CD4-positive, alpha-beta memory T cell (primary cell): Measurements from ENCODE around the gene VENTX. TPM values are rescaled to one million over a fixed set of nuclear protein-coding genes. Genes with fewer than 3 reads are reported as not detected.
A peak's percentile ranks its signal among the peaks of the same experiment; 100 is the strongest.

ENCODE experiments used
- CTCF ChIA-PET: fragments of 350-600 bp; sonication (Branson Sonifier 250); formaldehyde crosslinking; loops from one replicate; lab custom pipeline; 2021; ENCODE audit warnings: inconsistent platforms; ENCODE audit not compliant: partially characterized antibody; lab: Charles Lee
- POLR2A ChIA-PET: fragments of 350-600 bp; sonication (Branson Sonifier 250); formaldehyde crosslinking; loops from one replicate; lab custom pipeline; 2021; ENCODE audit not compliant: partially characterized antibody; lab: Charles Lee
- DNase-seq, 5 donors: peaks; one replicate each; pipeline versions ENCODE4 v3.0.0 to v3.0.0-alpha.2; 2020 to 2022; ENCODE audit warnings: mixed read lengths in 1 of 5
- H3K27ac ChIP-seq: one replicate; pipeline ENCODE4 v1.7.0; 2013; ENCODE audit warnings: low read depth, low read length
- H3K27me3 ChIP-seq: 2 replicates; pipeline ENCODE4 v1.7.0; 2013; ENCODE audit warnings: mild to moderate bottlenecking, low read length, moderate library complexity; ENCODE audit not compliant: insufficient read depth
- H3K36me3 ChIP-seq: 2 replicates; pipeline ENCODE4 v1.7.0; 2013; ENCODE audit warnings: mild to moderate bottlenecking, low read length, moderate library complexity; ENCODE audit not compliant: insufficient read depth
- H3K4me1 ChIP-seq: 2 replicates; pipeline ENCODE4 v1.7.0; 2013; ENCODE audit warnings: mild to moderate bottlenecking, low read length, moderate library complexity; ENCODE audit not compliant: insufficient read depth
- H3K4me3 ChIP-seq, 2 donors: one replicate each; pipeline ENCODE4 v1.7.0; 2013; ENCODE audit warnings: low read length in 2 of 2, mild to moderate bottlenecking in 1 of 2
- H3K9me3 ChIP-seq, 2 donors: one replicate each; pipeline ENCODE4 v1.7.0; 2013; ENCODE audit warnings: low read length in 2 of 2, control low read depth in 1 of 2; ENCODE audit not compliant: control insufficient read depth in 1 of 2
- H3K27ac Mint-ChIP-seq, 7 donors: one replicate each; pipeline ENCODE4 v1.8.0; 2020 to 2021; ENCODE audit warnings: mixed read lengths in 7 of 7, mild to moderate bottlenecking in 6 of 7, inconsistent platforms in 3 of 7, moderate library complexity in 3 of 7
- H3K27me3 Mint-ChIP-seq, 2 donors: one replicate each; pipeline ENCODE4 v1.8.0; 2020 to 2021; ENCODE audit warnings: mixed read lengths in 2 of 2
- H3K36me3 Mint-ChIP-seq, 2 donors: one replicate each; pipeline ENCODE4 v1.8.0; 2020 to 2021; ENCODE audit warnings: mixed read lengths in 2 of 2, inconsistent platforms in 1 of 2, mild to moderate bottlenecking in 1 of 2
- H3K4me1 Mint-ChIP-seq, 4 donors: one replicate each; pipeline ENCODE4 v1.8.0; 2020 to 2021; ENCODE audit warnings: mixed read lengths in 4 of 4, mild to moderate bottlenecking in 1 of 4
- H3K4me3 Mint-ChIP-seq, 8 donors: one replicate each; pipeline ENCODE4 v1.8.0; 2020 to 2021; ENCODE audit warnings: mixed read lengths in 8 of 8, mild to moderate bottlenecking in 7 of 8, moderate library complexity in 6 of 8, inconsistent platforms in 3 of 8
- H3K9me3 Mint-ChIP-seq, 8 donors: one replicate each; pipeline ENCODE4 v1.8.0; 2020 to 2021; ENCODE audit warnings: mixed read lengths in 8 of 8, mild to moderate bottlenecking in 5 of 8, inconsistent platforms in 3 of 8, moderate library complexity in 1 of 8
- intact Hi-C: fragments of 100-400 bp; cut with micrococcal nuclease; formaldehyde crosslinking; loops from one replicate; pipeline ENCODE4 v1.15.1; 2023
- polyA plus RNA-seq, 2 donors: library from polyadenylated mRNA; unstranded; fragments of 300-500 nt; fragmentation: Illumina TruSeq; gene quantifications; one replicate each; pipeline ENCODE4 v1.2.3, GENCODE V29; 2021
- total RNA-seq, 2 experiments: library from RNA; stranded (reverse); gene quantifications; one replicate each; pipeline ENCODE4 v1.2.3, GENCODE V29; 2021

The VENTX gene
- total and polyA plus RNA-seq, 4 experiments from 2014 or later, result not detected

DNA sequence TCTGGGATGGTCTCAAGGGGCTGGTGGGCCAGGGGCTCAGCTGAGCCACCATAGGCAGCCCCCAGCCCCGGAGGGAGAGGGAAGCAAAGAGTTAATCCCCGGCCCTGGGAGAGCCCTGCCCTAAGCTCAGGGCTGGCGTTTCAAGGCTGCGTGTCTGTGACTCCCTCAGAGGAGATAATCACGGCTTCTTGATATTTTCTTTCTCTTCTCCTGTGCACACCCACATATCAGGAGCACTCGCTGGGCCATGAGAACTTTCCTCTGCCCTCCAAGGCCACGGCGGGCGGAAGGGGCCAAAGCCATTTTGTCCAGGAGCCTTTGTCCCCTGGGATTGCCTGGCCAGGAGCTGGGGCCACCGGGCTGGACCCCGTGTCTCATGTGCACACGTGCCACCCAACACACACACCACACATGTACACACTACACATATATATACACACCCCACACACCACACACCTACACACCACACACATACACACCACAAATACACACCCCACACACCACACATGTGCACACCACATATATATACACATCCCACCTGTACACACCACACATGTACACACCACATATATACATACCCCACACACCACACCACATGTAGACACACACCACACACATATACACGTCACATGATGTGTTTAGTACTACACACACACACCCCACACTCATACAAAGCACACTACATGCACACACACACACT is 16.9 kb downstream of the VENTX start:
- H3K4me3 ChIP-seq, result no peak overlapping the region
- H3K27me3 Mint-ChIP-seq, result peaks cover 0 to 4% of the 10 kb centered on the region in 2 donors
- CTCF ChIA-PET, result no interaction called here

DNA sequence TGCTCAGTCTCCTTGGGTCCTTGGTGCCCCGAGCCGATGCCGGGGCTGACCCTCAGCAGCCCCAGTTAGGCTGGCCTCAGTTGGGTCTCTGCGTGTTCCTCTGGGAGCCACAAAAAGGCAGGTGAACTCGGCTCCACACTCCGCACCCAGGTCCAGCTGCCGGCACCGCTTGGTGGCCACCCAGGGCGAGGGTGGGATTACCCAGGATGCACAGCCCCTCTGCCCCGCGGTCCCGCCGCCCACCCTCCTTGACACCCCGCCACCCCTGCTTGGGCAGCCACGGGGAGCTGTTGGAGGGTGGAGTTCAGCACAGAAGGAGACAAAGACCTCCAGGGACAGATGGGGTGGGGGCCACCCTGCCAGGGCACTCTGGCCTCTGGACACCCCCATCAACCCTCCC is 17.7 kb downstream of the VENTX start:
- Histone ChIP-seq H3K27me3 (no peaks in the 10 kb centered on the region), H3K4me3 (no peak overlapping the region), H3K9me3 (no peaks in the 10 kb centered on the region), H3K27ac (no peak overlapping the region), H3K4me1 (peaks cover 34% of the 10 kb centered on the region), H3K36me3 (no peaks in the 10 kb centered on the region)
- POLR2A ChIA-PET, result interaction anchor here (13.2 kb wide), 1 partner anchor 20 kb away, joined by 236 read pairs; the partner anchor contains the start of gene ADAM8
- Mint-ChIP-seq H3K9me3 (no peaks in the 10 kb centered on the region), H3K4me3 (no peak overlapping the region), H3K27me3 (peaks cover 0 to 4% of the 10 kb centered on the region in 2 donors), H3K4me1 (peaks cover 12 to 37% (median 25%) of the 10 kb centered on the region in 4 donors), H3K36me3 (peaks cover 0 to 4% of the 10 kb centered on the region in 2 donors), H3K27ac (no peak overlapping the region)
- intact Hi-C loops, result loop anchor here (10.0 kb wide), 1 partner anchor 1351 kb away; the partner anchor contains the start of gene PPP2R2D
- CTCF ChIA-PET, result no interaction called here
- no peak for DNase-seq

More for the DNA sequence above, 16.9 kb downstream of the VENTX start:
- Mint-ChIP-seq H3K27ac (peak overlapping the region in 4 of 7 donors; percentile 67 to 86 (median 71)), H3K9me3 (no peaks in the 10 kb centered on the region), H3K36me3 (peaks cover 0 to 4% of the 10 kb centered on the region in 2 donors), H3K4me1 (peaks cover 10 to 30% (median 20%) of the 10 kb centered on the region in 4 donors), H3K4me3 (no peak overlapping the region)
- Histone ChIP-seq H3K27me3 (no peaks in the 10 kb centered on the region), H3K4me1 (peaks cover 28% of the 10 kb centered on the region), H3K27ac (no peak overlapping the region), H3K9me3 (no peaks in the 10 kb centered on the region), H3K36me3 (no peaks in the 10 kb centered on the region)
- POLR2A ChIA-PET, result interaction anchor here (13.2 kb wide), 1 partner anchor 21 kb away, joined by 236 read pairs; the partner anchor contains the start of gene ADAM8
- intact Hi-C loops, result loop anchor here (10.0 kb wide), 1 partner anchor 1350 kb away; the partner anchor contains the start of gene PPP2R2D
- DNase-seq, result no peak

DNA sequence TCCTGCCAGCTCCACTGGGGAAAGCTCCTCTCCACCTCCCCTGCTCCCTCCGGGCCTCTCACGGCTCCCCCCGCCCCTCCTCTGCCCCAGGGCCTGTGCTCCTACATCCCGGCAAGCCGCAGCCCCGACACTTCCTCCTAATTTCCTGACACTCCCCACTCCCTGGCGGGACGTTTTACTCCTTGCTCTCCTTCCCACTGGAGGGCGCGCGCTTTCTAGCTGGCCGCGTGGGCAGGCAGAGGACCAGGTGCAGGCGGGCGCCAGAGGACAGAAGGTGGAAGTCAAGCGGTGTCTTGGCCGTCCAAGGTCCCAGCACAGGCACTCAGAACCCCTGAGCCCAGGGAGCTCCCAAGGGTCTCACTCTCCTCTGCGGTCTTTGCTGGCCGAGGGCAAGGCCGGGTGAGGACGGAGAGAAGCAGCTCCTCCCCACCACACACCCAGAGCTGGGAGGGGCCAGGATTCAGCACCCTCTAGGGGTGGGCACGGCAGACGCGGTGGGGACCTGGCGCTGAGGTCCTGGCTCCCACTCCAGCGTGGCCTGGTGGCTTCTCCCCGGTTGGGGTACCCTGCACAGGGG is 19.9 kb downstream of the VENTX start:
- peak in 1 of 5 donors; percentile 43 for DNase-seq
- H3K4me1 Mint-ChIP-seq, result peaks cover 17 to 57% (median 39%) of the 10 kb centered on the region in 4 donors
- Histone ChIP-seq H3K27ac (peak overlapping the region; percentile 72), H3K4me3 (peak overlapping the region in 1 of 2 donors; percentile 34), H3K36me3 (no peaks in the 10 kb centered on the region), H3K27me3 (no peaks in the 10 kb centered on the region), H3K9me3 (no peaks in the 10 kb centered on the region), H3K4me1 (peaks cover 51% of the 10 kb centered on the region)
- peak overlapping the region in 3 of 8 donors; percentile 25 to 61 (median 52) for H3K4me3 Mint-ChIP-seq
- ChIA-PET POLR2A (interaction anchor here (0.7 to 13.2 kb wide), 6 partner anchors 10 to 78 kb away, joined by 3 to 236 read pairs (median 5); partner anchors contain the start of gene ADAM8), CTCF (interaction anchor here (0.7 to 5.6 kb wide), 8 partner anchors 18 to 114 kb away, joined by 4 to 22 read pairs (median 7); no protein-coding TSS in a partner anchor)
- peak overlapping the region; percentile 70 to 93 (median 79) for H3K27ac Mint-ChIP-seq
- intact Hi-C loops, result loop anchor here (10.0 kb wide), 1 partner anchor 1353 kb away; the partner anchor contains the start of gene PPP2R2D
- peaks cover 0 to 4% of the 10 kb centered on the region in 2 donors for H3K27me3 Mint-ChIP-seq
- peaks cover 0 to 5% of the 10 kb centered on the region in 2 donors for H3K36me3 Mint-ChIP-seq
- H3K9me3 Mint-ChIP-seq, result no peaks in the 10 kb centered on the region

DNA sequence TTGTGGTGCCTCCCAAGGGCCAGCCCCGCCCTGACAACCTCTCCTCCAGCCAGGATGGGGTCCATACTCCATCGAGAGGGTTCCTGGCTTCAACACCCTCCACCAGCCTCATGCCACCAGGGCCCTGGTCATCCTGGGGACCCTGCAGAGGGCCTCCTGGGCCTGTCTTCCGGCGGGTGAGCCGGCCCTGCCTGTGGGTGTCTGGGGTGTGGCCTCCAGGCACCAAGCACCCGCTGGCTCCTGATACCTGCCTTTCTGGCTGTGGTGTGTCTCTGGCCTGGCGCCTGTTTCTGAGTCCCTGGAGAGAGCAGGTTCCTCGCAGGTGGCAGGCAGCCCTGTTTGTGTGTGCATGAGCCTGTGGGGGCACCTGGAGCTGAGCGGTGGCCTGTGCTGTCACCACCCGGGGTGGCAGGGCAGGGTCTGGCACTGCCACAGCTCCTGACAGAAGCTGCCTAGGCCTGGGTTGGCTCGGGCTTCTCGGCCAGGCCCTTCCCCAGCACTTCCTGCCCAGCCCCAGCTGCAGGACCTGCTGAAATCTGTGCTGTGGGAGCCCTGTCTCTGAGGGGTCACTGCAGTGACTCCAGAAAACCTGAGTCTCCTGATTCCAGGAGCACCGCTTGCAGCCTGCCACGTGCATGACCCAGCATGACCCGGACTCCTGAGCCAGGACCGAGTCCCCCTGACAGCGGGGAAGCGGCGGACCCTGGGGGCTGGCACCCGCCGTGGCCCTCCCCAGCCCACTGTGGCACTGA is 20.6 kb downstream of the VENTX start:
- no peaks in the 10 kb centered on the region for H3K9me3 Mint-ChIP-seq
- POLR2A ChIA-PET, result interaction anchor here (0.8 to 13.2 kb wide), 8 partner anchors 9 to 115 kb away, joined by 3 to 236 read pairs (median 5); partner anchors contain the start of genes ADAM8 and ECHS1
- intact Hi-C loops, result loop anchor here (10.0 kb wide), 1 partner anchor 1353 kb away; the partner anchor contains the start of gene PPP2R2D
- CTCF ChIA-PET, result interaction anchor here (0.7 to 5.6 kb wide), 10 partner anchors 18 to 115 kb away, joined by 3 to 22 read pairs (median 6); no protein-coding TSS in a partner anchor
- peaks cover 0 to 4% of the 10 kb centered on the region in 2 donors for H3K27me3 Mint-ChIP-seq
- Histone ChIP-seq H3K9me3 (no peaks in the 10 kb centered on the region), H3K27me3 (no peaks in the 10 kb centered on the region), H3K36me3 (no peaks in the 10 kb centered on the region), H3K27ac (peak overlapping the region; percentile 72), H3K4me1 (peaks cover 57% of the 10 kb centered on the region), H3K4me3 (peak overlapping the region in 1 of 2 donors; percentile 34)
- DNase-seq, result peak in 4 of 5 donors; percentile 34 to 65 (median 40)
- H3K36me3 Mint-ChIP-seq, result peaks cover 0 to 5% of the 10 kb centered on the region in 2 donors
- peak overlapping the region in 5 of 8 donors; percentile 13 to 54 (median 51) for H3K4me3 Mint-ChIP-seq
- H3K4me1 Mint-ChIP-seq, result peaks cover 18 to 63% (median 46%) of the 10 kb centered on the region in 4 donors
- H3K27ac Mint-ChIP-seq, result peak overlapping the region; percentile 63 to 91 (median 85)

DNA sequence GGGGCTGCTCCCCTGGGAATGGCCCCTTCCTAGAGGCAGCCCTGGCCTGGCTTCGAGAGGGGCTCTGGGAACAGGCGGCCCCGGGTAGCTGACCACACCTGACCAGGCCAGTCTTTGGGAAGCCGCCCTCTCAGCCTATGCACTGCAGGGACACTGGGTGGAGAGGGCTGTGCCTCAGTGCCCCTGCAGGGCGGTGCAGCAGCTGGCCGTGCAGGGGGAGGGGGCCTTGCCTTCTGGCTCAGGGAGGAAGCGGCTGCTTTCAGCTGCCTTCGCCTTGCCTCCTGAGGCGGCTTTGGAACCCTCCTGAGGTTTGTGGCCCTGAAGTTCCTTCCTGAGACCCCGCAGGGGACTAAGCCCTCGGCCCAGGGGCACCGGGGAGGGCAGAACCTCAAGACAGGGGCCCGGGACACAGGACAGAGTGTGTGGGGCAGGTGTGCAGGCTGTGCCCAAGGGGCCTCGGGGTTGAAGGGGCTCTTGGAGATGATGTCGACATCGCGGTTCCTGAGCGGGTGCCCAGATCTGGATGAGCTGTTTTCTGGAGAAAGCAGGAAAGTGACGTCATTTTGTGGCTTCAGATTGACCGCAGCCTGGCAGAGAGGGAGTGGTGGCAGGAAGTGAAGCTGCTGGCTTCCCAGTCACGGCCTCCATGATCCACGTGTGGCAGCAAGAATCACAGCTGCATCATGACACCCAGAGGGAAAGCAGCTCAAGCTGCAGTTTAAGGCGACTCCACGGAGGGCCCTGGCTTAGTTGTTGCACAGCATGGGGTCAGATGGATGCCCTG is 21.4 kb downstream of the VENTX start:
- H3K4me3 Mint-ChIP-seq, result peak overlapping the region; percentile 55 to 89 (median 77)
- peaks cover 19 to 71% (median 51%) of the 10 kb centered on the region in 4 donors for H3K4me1 Mint-ChIP-seq
- H3K36me3 ChIP-seq, result no peaks in the 10 kb centered on the region
- H3K4me1 ChIP-seq, result peaks cover 65% of the 10 kb centered on the region
- H3K36me3 Mint-ChIP-seq, result peaks cover 0 to 5% of the 10 kb centered on the region in 2 donors
- H3K27ac ChIP-seq, result peak overlapping the region; percentile 72
- POLR2A ChIA-PET, result interaction anchor here (0.8 to 13.2 kb wide), 8 partner anchors 8 to 131 kb away, joined by 3 to 236 read pairs (median 5); partner anchors contain the start of genes ADAM8 and ECHS1
- peak overlapping the region in 1 of 2 donors; percentile 34 for H3K4me3 ChIP-seq
- H3K9me3 Mint-ChIP-seq, result no peaks in the 10 kb centered on the region
- peak overlapping the region; percentile 95 to 99 (median 98) for H3K27ac Mint-ChIP-seq
- no peaks in the 10 kb centered on the region for H3K9me3 ChIP-seq
- H3K27me3 Mint-ChIP-seq, result peaks cover 0 to 4% of the 10 kb centered on the region in 2 donors
- intact Hi-C loops, result loop anchor here (10.0 kb wide), 1 partner anchor 1354 kb away; the partner anchor contains the start of gene PPP2R2D
- no peaks in the 10 kb centered on the region for H3K27me3 ChIP-seq
- CTCF ChIA-PET, result interaction anchor here (1.0 to 5.6 kb wide), 7 partner anchors 9 to 116 kb away, joined by 3 to 22 read pairs (median 6); no protein-coding TSS in a partner anchor
- peak; percentile 72 to 95 (median 76) for DNase-seq
